Measurements from ENCODE around the gene SLC17A5. TPM values are rescaled to one million over a fixed set of nuclear protein-coding genes. Genes with fewer than 3 reads are reported as not detected.
A peak's percentile ranks its signal among the peaks of the same experiment; 100 is the strongest.

Gene SLC17A5, protein sequence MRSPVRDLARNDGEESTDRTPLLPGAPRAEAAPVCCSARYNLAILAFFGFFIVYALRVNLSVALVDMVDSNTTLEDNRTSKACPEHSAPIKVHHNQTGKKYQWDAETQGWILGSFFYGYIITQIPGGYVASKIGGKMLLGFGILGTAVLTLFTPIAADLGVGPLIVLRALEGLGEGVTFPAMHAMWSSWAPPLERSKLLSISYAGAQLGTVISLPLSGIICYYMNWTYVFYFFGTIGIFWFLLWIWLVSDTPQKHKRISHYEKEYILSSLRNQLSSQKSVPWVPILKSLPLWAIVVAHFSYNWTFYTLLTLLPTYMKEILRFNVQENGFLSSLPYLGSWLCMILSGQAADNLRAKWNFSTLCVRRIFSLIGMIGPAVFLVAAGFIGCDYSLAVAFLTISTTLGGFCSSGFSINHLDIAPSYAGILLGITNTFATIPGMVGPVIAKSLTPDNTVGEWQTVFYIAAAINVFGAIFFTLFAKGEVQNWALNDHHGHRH
- total RNA-seq = 100 to 1,000 TPM in 3 of 4 donors, 10 to 100 TPM in 1; 96.3 to 184 (median 159) TPM

DNA sequence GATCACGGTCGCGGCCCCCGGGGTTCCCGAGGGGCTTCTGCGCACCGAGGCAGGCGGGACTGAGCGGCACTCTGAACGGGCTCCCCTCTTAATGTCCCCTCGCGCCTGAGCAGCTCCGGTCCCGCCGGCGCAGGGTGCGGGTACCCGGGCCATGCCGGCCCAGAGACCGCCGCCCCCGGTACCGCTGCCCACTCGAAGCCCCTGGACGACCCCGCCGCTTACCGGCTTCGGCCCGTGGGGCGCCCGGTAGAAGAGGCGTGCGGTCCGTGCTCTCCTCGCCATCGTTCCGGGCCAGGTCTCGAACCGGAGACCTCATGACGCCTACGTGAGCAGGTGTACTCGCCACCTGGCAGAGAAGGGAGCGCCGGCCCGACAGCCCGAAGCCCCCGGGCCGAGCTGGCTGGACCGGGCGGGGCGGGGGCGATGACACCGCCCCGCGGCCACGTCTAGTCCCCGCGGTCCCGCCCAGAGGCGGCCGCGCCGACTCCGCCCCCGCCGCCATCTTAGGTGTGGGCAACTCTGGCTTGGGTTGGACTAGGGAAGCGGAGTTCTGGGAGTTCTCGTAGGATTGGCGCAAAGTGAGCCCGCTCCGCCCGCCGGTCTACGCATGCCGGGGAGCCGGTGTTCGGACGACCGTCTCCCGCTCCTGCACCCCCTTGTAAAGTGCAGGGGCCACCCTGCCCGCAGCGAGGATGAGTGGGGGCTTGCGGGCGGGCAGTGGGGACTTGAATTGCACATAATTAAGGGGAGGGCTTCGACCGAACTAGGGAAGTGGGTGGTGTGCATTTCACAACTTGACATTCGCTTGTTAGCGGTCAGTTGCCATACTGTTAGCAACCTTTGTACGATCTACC is at the start of gene SLC17A5:
TSS of gene SLC17A5 (minus strand) at position 422 of the 854 bp plus-strand sequence. CDS start at position 316, 106 bp downstream.
- peak; percentile 97 for DNase-seq
- Histone ChIP-seq H3K36me3 (no peaks in the 10 kb centered on the region), H3K27ac (peak within 1 kb of the TSS; percentile 92 to 98 (median 98)), H3K27me3 (no peaks in the 10 kb centered on the region), H3K4me1 (peaks cover 20 to 38% of the 10 kb centered on the region in 2 donors), H3K9me3 (no peaks in the 10 kb centered on the region), H3K4me3 (replicated peaks in 1 of 3) (peak within 1 kb of the TSS; percentile 98 to 99 (median 98))
- 1% methylated on average over 20 to 22 of the region's 90 CpGs for WGBS, 2 donors
- intact Hi-C loops (cut with DNase I) = loop anchor here (5.0 kb wide), 1 partner anchor 136 kb away; no protein-coding TSS in a partner anchor
- peak; percentile 66 to 88 for TF ChIP-seq POLR2A (IDR thresholded peaks at IDR 0.05)
- TF ChIP-seq, protein P1, sequence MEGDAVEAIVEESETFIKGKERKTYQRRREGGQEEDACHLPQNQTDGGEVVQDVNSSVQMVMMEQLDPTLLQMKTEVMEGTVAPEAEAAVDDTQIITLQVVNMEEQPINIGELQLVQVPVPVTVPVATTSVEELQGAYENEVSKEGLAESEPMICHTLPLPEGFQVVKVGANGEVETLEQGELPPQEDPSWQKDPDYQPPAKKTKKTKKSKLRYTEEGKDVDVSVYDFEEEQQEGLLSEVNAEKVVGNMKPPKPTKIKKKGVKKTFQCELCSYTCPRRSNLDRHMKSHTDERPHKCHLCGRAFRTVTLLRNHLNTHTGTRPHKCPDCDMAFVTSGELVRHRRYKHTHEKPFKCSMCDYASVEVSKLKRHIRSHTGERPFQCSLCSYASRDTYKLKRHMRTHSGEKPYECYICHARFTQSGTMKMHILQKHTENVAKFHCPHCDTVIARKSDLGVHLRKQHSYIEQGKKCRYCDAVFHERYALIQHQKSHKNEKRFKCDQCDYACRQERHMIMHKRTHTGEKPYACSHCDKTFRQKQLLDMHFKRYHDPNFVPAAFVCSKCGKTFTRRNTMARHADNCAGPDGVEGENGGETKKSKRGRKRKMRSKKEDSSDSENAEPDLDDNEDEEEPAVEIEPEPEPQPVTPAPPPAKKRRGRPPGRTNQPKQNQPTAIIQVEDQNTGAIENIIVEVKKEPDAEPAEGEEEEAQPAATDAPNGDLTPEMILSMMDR (IDR thresholded peaks at IDR 0.05) = no peak

DNA sequence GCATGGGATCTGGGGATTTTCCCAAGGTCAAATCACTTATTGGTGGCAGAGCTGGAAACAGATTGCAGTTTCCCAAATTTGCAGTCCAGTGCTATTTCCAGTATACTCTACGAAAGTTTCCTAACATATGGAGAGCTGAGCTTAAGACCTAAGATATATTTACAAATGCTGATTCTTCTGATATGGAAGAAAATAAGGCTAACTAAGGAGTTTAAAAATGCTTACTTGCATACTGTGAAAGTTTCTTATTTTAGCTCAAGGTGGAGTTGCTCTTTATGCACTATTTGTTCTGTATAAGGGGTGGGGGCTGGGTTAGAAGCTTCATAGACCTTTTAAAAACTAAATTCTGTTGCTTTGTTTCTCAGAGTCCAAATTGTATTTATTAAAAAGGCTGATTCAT is 49.7 kb upstream of the SLC17A5 start:
- Histone ChIP-seq H3K4me3 (replicated peaks in 1 of 3) (no peak overlapping the region), H3K36me3 (no peaks in the 10 kb centered on the region), H3K4me1 (no peaks in the 10 kb centered on the region), H3K27ac (no peak overlapping the region), H3K27me3 (no peaks in the 10 kb centered on the region), H3K9me3 (no peaks in the 10 kb centered on the region)
- DNase-seq = no peak
- TF ChIP-seq, protein P1 (IDR thresholded peaks at IDR 0.05) = no peak
- no peak for TF ChIP-seq POLR2A (IDR thresholded peaks at IDR 0.05)
- WGBS, 2 donors = 95 to 100% methylated on average over 1 of the region's 1 CpG
- intact Hi-C loops (cut with DNase I) = no loop called here

DNA sequence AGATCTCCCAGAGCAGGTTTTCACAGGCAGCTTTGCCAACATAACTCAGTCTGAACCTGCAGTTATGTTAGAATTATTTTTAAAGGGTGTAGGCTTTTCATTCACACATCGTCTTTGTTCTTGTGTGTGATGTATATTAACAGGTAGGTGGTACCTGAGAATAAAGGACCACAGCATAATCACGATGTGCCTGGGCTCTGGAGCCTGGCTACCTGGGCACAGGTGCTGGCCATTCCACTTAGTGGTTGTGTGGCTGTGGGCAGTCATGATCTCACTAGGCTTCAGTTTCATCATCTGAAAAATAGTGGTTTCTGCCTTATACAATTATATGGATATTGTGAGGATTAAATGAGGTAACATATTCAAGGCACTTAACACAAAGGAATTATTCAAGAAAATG is 48.7 kb upstream of the SLC17A5 start:
- WGBS, 2 donors = 89 to 95% methylated on average over 2 of the region's 2 CpGs
- Histone ChIP-seq H3K36me3 (no peaks in the 10 kb centered on the region), H3K27me3 (no peaks in the 10 kb centered on the region), H3K9me3 (no peaks in the 10 kb centered on the region), H3K27ac (no peak overlapping the region), H3K4me3 (replicated peaks in 1 of 3) (no peak overlapping the region), H3K4me1 (no peaks in the 10 kb centered on the region)
- TF ChIP-seq, protein P1 (IDR thresholded peaks at IDR 0.05) = no peak
- no peak for TF ChIP-seq POLR2A (IDR thresholded peaks at IDR 0.05)
- no peak for DNase-seq
- intact Hi-C loops (cut with DNase I) = no loop called here

DNA sequence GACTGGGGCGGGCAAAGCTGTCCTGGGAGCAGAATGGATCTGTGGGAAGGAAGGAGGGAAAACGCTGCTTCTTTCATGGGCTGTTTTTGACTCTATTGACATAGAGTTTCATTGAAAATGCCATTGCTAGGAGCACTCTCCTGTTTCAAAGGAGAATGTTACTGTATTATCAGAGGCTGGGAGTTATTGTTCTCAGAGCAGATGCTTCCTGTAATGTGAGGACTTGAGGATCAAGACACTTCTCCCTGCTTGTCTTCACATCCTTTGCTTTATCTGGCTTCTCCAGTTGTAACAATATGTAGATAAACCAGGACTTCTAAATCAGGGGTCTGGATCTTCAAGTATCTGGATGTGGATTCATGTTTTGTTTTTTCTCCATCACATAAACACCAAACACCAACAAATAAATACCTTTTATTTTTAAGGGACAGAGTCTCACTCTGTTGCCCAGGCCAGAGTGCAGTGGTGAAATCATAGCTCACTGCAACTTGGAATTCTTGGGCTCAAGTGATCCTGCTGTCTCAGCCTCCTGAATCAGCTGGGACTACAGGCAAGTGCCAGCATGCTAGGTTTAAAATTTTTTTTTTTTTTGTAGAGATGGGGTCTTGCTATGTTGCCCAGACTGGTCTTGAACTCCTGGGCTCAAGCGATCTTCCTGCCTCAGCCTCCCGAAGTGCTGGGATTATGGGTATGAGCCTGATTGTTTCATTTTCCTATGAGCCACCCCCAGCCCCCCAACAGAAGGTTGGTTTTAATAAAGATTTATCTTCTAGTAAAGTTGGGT is 46.1 kb upstream of the SLC17A5 start:
- H3K27ac ChIP-seq = no peak overlapping the region
- no peak overlapping the region for H3K4me3 ChIP-seq (replicated peaks in 1 of 3)
- DNase-seq = no peak
- H3K9me3 ChIP-seq = no peaks in the 10 kb centered on the region
- TF ChIP-seq, protein P1 (IDR thresholded peaks at IDR 0.05) = no peak
- no peak for TF ChIP-seq POLR2A (IDR thresholded peaks at IDR 0.05)
- no peaks in the 10 kb centered on the region for H3K36me3 ChIP-seq
- WGBS, 2 donors = 87 to 90% methylated on average over 4 of the region's 4 CpGs
- intact Hi-C loops (cut with DNase I) = no loop called here
- peaks cover 0 to 3% of the 10 kb centered on the region in 2 donors for H3K4me1 ChIP-seq
- no peaks in the 10 kb centered on the region for H3K27me3 ChIP-seq
